Sigmoid colon (tissue), 4 donors: ENCODE measurements around the gene NR2C2.

Experiments
- EP300 ChIP-seq, 4 donors: sonication (generic); formaldehyde crosslinking; IDR thresholded peaks; one replicate each; pipeline ENCODE4 v1.6.1; 2017; ENCODE audit warnings: antibody characterized with exemption in 4 of 4
- POLR2A ChIP-seq, 2 donors: fragments of 450-650 bp; IDR thresholded peaks; one replicate each; pipeline ENCODE4 v1.6.1; 2016; ENCODE audit warnings: antibody characterized with exemption in 2 of 2, mild to moderate bottlenecking in 2 of 2, moderate library complexity in 2 of 2
- POLR2AphosphoS5 ChIP-seq, 4 donors: sonication (generic); formaldehyde crosslinking; IDR thresholded peaks; one replicate each; pipeline ENCODE4 v1.6.1; 2017; ENCODE audit warnings: antibody characterized with exemption in 4 of 4
- TF ChIP-seq, protein P1 (sequence below), 4 experiments: fragments of 450-650 bp in 3 of 4; fragments of 200-600 bp in 1 of 4; IDR thresholded peaks; one replicate each; pipeline ENCODE4 v1.5.1; 2016 to 2019; ENCODE audit warnings: antibody characterized with exemption in 4 of 4, mild to moderate bottlenecking in 3 of 4, moderate library complexity in 2 of 4

DNA sequence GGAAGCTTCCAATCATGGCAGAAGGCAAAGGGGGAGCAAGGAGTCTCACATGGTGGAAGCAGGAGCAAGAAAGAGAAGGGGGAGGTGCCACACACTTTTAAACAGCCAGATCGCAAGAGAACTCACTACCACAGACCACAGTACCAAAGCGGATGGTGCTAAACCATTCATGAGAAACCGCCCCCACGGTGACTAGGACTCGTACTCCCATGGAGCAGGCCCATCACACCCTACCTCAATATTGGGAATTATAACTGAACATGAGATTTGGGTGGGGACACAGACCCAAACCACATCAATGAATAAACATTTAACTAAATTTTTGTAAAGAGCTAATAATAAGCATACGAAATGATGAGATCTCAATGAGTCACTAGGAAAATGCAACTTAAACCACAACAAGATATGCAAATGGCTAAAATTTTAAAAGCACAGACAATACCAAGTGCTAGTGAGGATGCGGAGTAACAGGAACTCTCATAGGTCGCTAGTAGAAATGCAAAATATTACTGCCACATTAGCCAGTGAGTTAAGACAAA lies 107.7 kb downstream of the NR2C2 start:
- TF ChIP-seq, protein P1, sequence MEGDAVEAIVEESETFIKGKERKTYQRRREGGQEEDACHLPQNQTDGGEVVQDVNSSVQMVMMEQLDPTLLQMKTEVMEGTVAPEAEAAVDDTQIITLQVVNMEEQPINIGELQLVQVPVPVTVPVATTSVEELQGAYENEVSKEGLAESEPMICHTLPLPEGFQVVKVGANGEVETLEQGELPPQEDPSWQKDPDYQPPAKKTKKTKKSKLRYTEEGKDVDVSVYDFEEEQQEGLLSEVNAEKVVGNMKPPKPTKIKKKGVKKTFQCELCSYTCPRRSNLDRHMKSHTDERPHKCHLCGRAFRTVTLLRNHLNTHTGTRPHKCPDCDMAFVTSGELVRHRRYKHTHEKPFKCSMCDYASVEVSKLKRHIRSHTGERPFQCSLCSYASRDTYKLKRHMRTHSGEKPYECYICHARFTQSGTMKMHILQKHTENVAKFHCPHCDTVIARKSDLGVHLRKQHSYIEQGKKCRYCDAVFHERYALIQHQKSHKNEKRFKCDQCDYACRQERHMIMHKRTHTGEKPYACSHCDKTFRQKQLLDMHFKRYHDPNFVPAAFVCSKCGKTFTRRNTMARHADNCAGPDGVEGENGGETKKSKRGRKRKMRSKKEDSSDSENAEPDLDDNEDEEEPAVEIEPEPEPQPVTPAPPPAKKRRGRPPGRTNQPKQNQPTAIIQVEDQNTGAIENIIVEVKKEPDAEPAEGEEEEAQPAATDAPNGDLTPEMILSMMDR (IDR thresholded peaks at IDR 0.05): no peak
- no peak for TF ChIP-seq POLR2A (IDR thresholded peaks at IDR 0.05)
- no peak for TF ChIP-seq POLR2AphosphoS5 (IDR thresholded peaks at IDR 0.05)
- TF ChIP-seq EP300 (IDR thresholded peaks at IDR 0.05): no peak
